Esophagus muscularis mucosa (tissue), 3 donors: ENCODE data around the gene CAMTA1.

Experiments
- POLR2A ChIP-seq: fragments of 450-650 bp; IDR thresholded peaks from one replicate; pipeline ENCODE4 v1.6.1; 2017; ENCODE audit warnings: antibody characterized with exemption, moderate library complexity, mild to moderate bottlenecking, low read depth
- POLR2AphosphoS5 ChIP-seq, 2 donors: sonication (generic); formaldehyde crosslinking; IDR thresholded peaks; one replicate each; pipeline ENCODE4 v1.6.1; 2017; ENCODE audit warnings: antibody characterized with exemption in 2 of 2
- TF ChIP-seq, protein P1 (sequence below), 3 experiments: fragments of 200-600 bp in 2 of 3; fragments of 450-650 bp in 1 of 3; sonication (generic) in 2 of 3; IDR thresholded peaks; one replicate each; pipeline ENCODE4 v1.5.1; 2017 to 2019; ENCODE audit warnings: antibody characterized with exemption in 3 of 3, mild to moderate bottlenecking in 2 of 3, moderate library complexity in 1 of 3

DNA sequence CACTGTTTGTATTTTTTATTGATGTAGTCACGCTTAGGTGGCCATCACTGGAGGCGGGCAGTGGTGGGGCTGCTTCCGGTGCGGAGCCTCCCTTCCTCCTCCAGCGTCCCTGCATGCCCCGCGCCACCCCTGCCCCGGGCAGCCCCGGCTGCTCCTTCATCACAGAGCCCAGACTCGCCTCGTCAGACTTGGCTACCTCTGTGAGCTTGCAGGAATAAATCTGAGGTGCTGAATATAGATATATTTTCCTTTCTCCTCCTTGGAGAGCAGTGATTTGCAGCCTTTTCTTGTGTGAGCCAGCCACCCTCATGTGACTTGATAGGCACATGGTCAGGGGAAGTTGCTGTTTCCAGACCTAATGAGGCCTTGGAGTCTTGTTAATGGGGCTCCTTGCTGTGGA is 573.2 kb downstream of the CAMTA1 start:
- no peak for TF ChIP-seq POLR2A
- TF ChIP-seq, protein P1, sequence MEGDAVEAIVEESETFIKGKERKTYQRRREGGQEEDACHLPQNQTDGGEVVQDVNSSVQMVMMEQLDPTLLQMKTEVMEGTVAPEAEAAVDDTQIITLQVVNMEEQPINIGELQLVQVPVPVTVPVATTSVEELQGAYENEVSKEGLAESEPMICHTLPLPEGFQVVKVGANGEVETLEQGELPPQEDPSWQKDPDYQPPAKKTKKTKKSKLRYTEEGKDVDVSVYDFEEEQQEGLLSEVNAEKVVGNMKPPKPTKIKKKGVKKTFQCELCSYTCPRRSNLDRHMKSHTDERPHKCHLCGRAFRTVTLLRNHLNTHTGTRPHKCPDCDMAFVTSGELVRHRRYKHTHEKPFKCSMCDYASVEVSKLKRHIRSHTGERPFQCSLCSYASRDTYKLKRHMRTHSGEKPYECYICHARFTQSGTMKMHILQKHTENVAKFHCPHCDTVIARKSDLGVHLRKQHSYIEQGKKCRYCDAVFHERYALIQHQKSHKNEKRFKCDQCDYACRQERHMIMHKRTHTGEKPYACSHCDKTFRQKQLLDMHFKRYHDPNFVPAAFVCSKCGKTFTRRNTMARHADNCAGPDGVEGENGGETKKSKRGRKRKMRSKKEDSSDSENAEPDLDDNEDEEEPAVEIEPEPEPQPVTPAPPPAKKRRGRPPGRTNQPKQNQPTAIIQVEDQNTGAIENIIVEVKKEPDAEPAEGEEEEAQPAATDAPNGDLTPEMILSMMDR (IDR thresholded peaks at IDR 0.05): no peak
- no peak for TF ChIP-seq POLR2AphosphoS5 (IDR thresholded peaks at IDR 0.05)
